GM21390 (cell line): Measurements from ENCODE around the gene CLNK.
A peak's percentile ranks its signal among the peaks of the same experiment; 100 is the strongest.

Source experiments
- ATAC-seq: cut with Tn5 transposase; IDR thresholded peaks from one replicate; pipeline ENCODE4 v1.9.1; 2021; ENCODE audit not compliant: unreplicated experiment

Gene CLNK

GRCh38 chr4:10526429-10527222, 157.9 kb downstream of the CLNK start:
- ATAC-seq = no peak

GRCh38 chr4:10524196-10524833, 160.3 kb downstream of the CLNK start:
- ATAC-seq = no peak

DNA sequence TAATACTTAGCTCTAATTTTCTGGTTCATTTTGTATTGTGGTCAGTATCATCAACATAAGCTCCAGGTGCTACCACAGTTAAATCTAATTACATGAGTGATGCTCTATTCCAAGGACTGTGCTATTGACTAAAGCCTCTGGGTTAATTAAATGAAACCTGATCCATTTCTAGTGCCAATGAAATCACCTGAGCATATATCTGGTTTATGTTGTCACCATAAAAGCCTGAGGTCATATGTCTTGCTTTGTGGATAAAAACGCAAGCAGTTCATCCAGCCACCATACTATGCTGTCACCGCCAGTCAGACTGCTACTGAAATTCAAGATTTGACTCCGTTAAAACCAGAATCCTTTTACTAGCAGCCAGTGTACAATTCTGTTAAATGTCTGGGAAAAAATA, 163.1 kb downstream of the CLNK start:
- ATAC-seq = no peak

GRCh38 chr4:10509733-10510132, 174.8 kb downstream of the CLNK start:
- no peak for ATAC-seq

GRCh38 chr4:10506077-10506476, 178.5 kb downstream of the CLNK start:
- no peak for ATAC-seq

- no peak for ATAC-seq
These were observed 179.9 kb downstream of the CLNK start for GRCh38 chr4:10504570-10505179.

DNA sequence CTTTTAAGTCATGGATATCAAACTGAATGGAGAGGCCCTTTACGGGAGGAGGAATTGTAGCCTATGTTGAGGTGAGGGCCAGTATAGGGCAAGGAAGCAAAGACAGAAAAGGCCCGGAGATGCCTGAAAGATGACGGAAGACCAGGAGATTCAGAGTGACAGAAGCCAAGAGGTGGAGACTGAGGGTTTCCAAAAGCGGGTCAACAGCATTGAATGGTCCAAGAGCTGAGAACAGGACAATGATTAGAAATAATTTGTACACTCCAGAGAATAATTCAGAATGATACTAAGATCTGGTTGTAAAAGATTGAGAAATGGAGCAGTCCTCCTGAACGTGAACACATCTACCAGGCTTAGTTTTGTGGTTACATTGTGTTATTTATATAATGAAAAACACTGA, 181.9 kb downstream of the CLNK start:
- ATAC-seq = no peak

DNA sequence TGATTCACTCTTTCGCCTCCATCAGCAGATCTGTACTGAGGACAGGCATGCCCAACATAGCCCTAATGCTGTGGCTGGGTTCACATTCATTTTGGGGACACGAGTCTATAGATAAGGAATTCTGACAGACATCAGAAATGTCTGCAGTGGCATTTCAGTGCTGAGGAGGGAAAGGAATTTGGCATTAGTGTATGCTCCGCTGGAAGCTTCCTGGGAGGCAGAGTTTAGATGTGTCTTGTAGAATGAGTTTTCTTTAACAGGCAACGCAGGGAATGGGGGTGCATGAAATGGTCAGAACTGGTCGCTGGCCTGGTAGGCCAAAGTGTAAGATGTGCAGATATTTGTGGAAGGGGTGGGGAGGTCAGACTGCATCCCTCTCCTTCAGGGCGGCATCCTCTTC, 183.8 kb downstream of the CLNK start:
- ATAC-seq = no peak

- no peak for ATAC-seq
These were observed 188.4 kb downstream of the CLNK start for GRCh38 chr4:10496200-10496599.

DNA sequence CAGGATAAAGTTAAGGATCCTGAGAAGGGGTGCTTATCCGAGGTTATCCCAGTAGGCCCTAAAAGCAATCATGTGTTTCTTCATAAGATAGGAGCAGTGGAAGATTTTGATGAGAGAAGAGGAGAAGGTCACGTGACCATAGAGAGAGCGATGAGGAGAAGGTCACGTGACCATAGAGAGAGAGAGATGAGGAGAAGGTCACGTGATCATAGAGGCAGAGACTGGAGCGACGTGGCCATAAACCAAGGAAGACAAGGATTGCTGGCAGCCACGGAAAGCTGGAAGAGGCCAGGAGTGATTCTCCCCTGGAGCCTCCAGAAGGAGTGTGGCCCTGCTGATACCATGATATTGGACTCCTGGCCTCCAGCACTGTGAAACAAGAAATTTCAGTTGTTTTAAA, 188.9 kb downstream of the CLNK start:
- ATAC-seq = no peak

GRCh38 chr4:10492464-10492863, 192.1 kb downstream of the CLNK start:
- ATAC-seq = no peak

DNA sequence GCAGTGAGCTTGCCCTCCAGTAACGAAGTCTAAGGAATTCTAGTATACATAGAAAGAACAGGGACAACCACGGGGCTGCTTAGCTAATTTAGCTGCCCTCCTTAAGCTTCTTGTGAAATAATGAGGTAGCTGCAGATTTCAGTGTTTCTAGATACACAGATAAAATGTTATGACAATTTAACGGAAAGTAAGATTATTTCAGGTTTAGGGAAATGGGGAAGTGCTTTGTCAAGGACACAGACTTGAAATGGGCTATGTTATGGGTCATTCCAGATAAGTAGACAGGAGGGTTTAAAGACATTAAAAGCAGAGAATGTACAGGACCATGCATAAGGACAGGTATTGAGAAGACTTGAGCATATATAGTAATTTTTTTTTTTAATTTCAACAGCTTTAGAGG, 193.2 kb downstream of the CLNK start:
- ATAC-seq = no peak

DNA sequence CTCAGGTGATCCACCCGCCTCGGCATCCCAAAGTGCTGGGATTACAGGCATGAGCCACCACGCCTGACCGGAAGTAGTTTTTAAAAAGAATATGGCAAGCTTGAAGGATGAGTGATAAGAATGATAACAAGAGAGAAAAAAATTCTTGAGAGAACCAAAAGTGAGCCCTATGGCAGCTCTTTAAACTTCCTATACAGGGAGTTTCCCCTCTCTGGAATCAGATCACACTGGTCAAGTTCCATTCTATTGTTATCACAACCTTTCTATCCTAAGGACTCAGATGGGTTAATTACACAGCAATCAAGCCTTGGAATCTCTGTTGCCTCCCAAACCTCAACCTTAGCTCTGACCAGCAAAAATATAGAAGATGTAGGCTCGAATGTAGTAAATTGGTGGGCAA, 193.6 kb downstream of the CLNK start:
- ATAC-seq = no peak

DNA sequence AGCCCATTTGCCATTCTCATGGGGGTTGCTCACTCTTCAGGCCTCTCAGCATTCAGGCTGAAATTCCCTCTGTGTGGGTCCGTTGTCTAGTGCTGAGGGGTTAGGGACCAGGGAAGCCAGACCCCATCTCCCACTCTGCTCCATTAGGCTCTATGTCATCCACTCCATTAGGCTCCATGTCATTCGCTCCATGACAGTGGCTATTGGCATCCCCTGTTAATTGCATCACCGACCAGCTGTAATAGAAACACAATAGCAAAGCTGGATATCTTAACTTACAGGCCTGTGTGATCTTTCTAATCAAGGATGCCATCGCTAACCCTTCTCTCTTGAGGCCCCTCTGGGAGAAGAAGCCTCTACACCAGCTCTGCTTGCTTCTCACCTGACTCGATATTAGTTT, 201.7 kb downstream of the CLNK start:
- ATAC-seq = no peak

- ATAC-seq = no peak
These were observed 204.0 kb downstream of the CLNK start for GRCh38 chr4:10480616-10481015.

DNA sequence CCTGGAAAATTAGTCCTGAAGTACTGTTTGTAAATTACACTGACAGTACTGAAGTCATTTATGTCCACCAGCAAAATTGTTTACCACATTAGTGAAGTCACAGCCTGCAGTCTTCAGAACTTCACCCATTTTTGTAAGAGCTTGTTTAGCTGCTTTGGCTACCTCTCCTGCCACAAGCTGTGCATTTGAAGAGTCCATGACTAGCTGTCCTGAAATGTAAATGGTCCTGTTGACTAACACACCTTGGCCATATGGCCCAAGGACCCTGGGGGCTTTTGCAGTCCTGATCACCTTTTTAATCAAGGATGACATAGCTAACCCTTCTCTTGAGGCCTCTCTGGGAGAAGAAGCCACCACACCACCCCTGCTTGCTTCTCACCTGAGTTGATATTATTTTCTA, 205.9 kb downstream of the CLNK start:
- no peak for ATAC-seq

DNA sequence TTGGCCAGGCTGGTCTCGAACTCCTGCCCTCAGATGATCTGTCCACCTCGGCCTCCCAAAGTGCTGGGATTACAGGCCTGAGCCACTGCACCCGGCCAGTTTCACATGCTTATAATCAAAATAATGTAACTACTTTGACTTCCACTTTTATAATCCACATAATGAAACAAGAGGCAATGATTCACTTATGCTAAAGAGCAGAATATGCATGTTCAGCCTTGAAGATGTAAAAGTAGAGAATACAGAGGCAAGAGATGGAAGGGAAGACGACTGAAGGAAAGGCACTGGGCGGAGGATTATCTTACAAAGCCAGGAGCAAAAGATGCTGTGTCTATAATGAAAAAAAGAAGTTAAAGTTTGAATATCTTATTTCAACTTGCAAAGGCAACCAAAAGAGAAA, 214.1 kb downstream of the CLNK start:
- no peak for ATAC-seq

DNA sequence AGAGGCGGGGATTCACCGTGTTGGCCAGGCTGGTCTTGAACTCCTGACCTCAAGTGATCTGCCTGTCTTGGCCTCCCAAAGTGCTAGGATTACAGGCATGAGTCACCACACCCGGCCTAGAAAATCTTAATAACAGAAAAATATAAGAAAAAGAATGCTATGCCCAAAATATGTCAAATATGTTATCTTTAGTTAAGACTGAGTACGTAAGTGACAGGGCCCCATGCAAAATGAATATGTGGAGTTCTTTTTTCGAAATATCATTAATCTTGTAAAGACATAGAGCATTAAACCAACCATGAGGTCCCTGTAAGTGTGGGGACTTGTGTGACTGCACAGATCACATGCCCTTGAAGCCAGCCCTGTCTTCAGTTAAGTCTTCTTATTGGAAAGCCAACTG, 218.4 kb downstream of the CLNK start:
- no peak for ATAC-seq

- no peak for ATAC-seq
These were observed 221.7 kb downstream of the CLNK start for GRCh38 chr4:10462876-10463275.

- no peak for ATAC-seq
These were observed 222.6 kb downstream of the CLNK start for GRCh38 chr4:10461850-10462400.

GRCh38 chr4:10461091-10461849, 223.3 kb downstream of the CLNK start:
- ATAC-seq = peak; percentile 70
